Measurements from ENCODE around the gene FAM177A1.

GRCh38 chr14:35124127-35124526 is 78.1 kb downstream of the FAM177A1 start:
- no peak for TF ChIP-seq EZH2 (IDR thresholded peaks at IDR 0.05; ENCODE audit: borderline replicate concordance, insufficient read depth, low read length, poor library complexity, severe bottlenecking)
- no peak for TF ChIP-seq CTCF (IDR thresholded peaks at IDR 0.05; ENCODE audit: poor library complexity, severe bottlenecking)
- no peak for TF ChIP-seq REST (IDR thresholded peaks at IDR 0.05; ENCODE audit: borderline replicate concordance)
- no peak for TF ChIP-seq POLR2AphosphoS5 (IDR thresholded peaks at IDR 0.05)
- no peak for TF ChIP-seq EP300 (conservative IDR thresholded peaks at IDR 0.05; ENCODE audit: poor library complexity, severe bottlenecking)

Data from neural cell (in vitro differentiated cells).